ENCODE data around the gene CDA.

Gene CDA

GRCh38 chr1:20634065-20634593 is 45.2 kb downstream of the CDA start:
- POLR2A ChIA-PET, result interaction anchor here (0.5 to 3.0 kb wide), 18 partner anchors 12 to 152 kb away, joined by 3 to 24 read pairs (median 4); partner anchors contain the start of genes CDA, DDOST and MUL1
- TF ChIP-seq WT1 (tag by site-specific recombination; IDR thresholded peaks at IDR 0.05) (no peak), ZNF529 (tag by site-specific recombination; IDR thresholded peaks at IDR 0.05; ENCODE audit: insufficient replicate concordance) (no peak), SP3 (tag by site-specific recombination; IDR thresholded peaks at IDR 0.05) (0 out of 2 replicates have a peak, but pooled peaks have one; percentile 14), ZNF10 (tag by site-specific recombination; IDR thresholded peaks at IDR 0.05) (peak; percentile 75), ZNF335 (tag by site-specific recombination; conservative IDR thresholded peaks at IDR 0.05) (peak; percentile 88)
- Histone ChIP-seq H3K9me3 (ENCODE audit: control insufficient read depth, insufficient read depth, low read depth, low read length) (no peaks in the 10 kb centered on the region), H3K4me3 (ENCODE audit: low read depth, low read length) (peak overlapping the region; percentile 81), H3K36me3 (ENCODE audit: control insufficient read depth in 2 of 2, insufficient read depth in 1 of 2, low read length in 2 of 2) (peaks cover 5 to 26% of the 10 kb centered on the region in 2 experiments; a peak in 2 of 3 replicates), H3K4me1 (ENCODE audit: control insufficient read depth, insufficient read depth, low read length) (no peaks in the 10 kb centered on the region), H3K27ac (ENCODE audit: extremely low read depth, low read depth, low read length) (peak overlapping the region; percentile 61)
- CTCF ChIA-PET, result interaction anchor here (0.6 to 6.9 kb wide), 30 partner anchors 8 to 421 kb away, joined by 3 to 105 read pairs (median 4); partner anchors contain the start of gene DDOST

GRCh38 chr1:20634594-20635084 is 45.7 kb downstream of the CDA start:
- Histone ChIP-seq H3K9me3 (ENCODE audit: control insufficient read depth, insufficient read depth, low read depth, low read length) (no peaks in the 10 kb centered on the region), H3K27ac (ENCODE audit: extremely low read depth, low read depth, low read length) (no peak overlapping the region; the same call in 1 of the 2 replicates), H3K4me3 (ENCODE audit: low read depth, low read length) (peak overlapping the region; percentile 81), H3K4me1 (ENCODE audit: control insufficient read depth, insufficient read depth, low read length) (no peaks in the 10 kb centered on the region), H3K36me3 (ENCODE audit: control insufficient read depth in 2 of 2, insufficient read depth in 1 of 2, low read length in 2 of 2) (peaks cover 5 to 32% of the 10 kb centered on the region in 2 experiments; a peak in 2 of 3 replicates)
- 0 out of 2 replicates have a peak, but pooled peaks have one; percentile 39 for TF ChIP-seq ZNF341 (tag by site-specific recombination; IDR thresholded peaks at IDR 0.05; ENCODE audit: low read depth)
- TF ChIP-seq ZNF324 (tag by site-specific recombination; IDR thresholded peaks at IDR 0.05), result no peak
- no peak for TF ChIP-seq ZNF677 (tag by site-specific recombination; IDR thresholded peaks at IDR 0.05)
- TF ChIP-seq GLIS1 (tag by site-specific recombination; IDR thresholded peaks at IDR 0.05), result peak; percentile 98
- peak; percentile 29; the same call in 1 of the 2 replicates for TF ChIP-seq SP2 (tag by site-specific recombination; IDR thresholded peaks at IDR 0.05)
- TF ChIP-seq PRDM2 (tag by site-specific recombination; IDR thresholded peaks at IDR 0.05; ENCODE audit: borderline replicate concordance), result no peak
- peak; percentile 60 for TF ChIP-seq IKZF3 (tag by site-specific recombination; IDR thresholded peaks at IDR 0.05)
- TF ChIP-seq TRIM28 (IDR thresholded peaks at IDR 0.05; ENCODE audit: borderline replicate concordance, low read length), result 0 out of 2 replicates have a peak, but pooled peaks have one; percentile 40
- no peak for TF ChIP-seq ZNF10 (tag by site-specific recombination; IDR thresholded peaks at IDR 0.05)
- peak; percentile 14; the same call in 1 of the 2 replicates for TF ChIP-seq EGR2 (tag by site-specific recombination; IDR thresholded peaks at IDR 0.05; ENCODE audit: low read depth)
- ChIA-PET POLR2A (interaction anchor here (1.3 to 3.0 kb wide), 3 partner anchors 21 to 126 kb away, joined by 3 to 24 read pairs (median 8); partner anchors contain the start of genes DDOST and MUL1), CTCF (interaction anchor here (0.6 to 6.9 kb wide), 8 partner anchors 8 to 422 kb away, joined by 3 to 105 read pairs (median 6); no protein-coding TSS in a partner anchor)

Measured in HEK293 (cell line).